CD4-positive, alpha-beta memory T cell (primary cell): Measurements from ENCODE around the gene SKI. TPM values are rescaled to one million over a fixed set of nuclear protein-coding genes. Genes with fewer than 3 reads are reported as not detected.

Experiments
- CTCF ChIA-PET: fragments of 350-600 bp; sonication (Branson Sonifier 250); formaldehyde crosslinking; loops from one replicate; lab custom pipeline; 2021; ENCODE audit warnings: inconsistent platforms; ENCODE audit not compliant: partially characterized antibody; lab: Charles Lee
- POLR2A ChIA-PET: fragments of 350-600 bp; sonication (Branson Sonifier 250); formaldehyde crosslinking; loops from one replicate; lab custom pipeline; 2021; ENCODE audit not compliant: partially characterized antibody; lab: Charles Lee
- DNase-seq, 5 donors: peaks; one replicate each; pipeline versions ENCODE4 v3.0.0 to v3.0.0-alpha.2; 2020 to 2022; ENCODE audit warnings: mixed read lengths in 1 of 5
- H3K27ac ChIP-seq: one replicate; pipeline ENCODE4 v1.7.0; 2013; ENCODE audit warnings: low read depth, low read length
- H3K27me3 ChIP-seq: 2 replicates; pipeline ENCODE4 v1.7.0; 2013; ENCODE audit warnings: mild to moderate bottlenecking, low read length, moderate library complexity; ENCODE audit not compliant: insufficient read depth
- H3K36me3 ChIP-seq: 2 replicates; pipeline ENCODE4 v1.7.0; 2013; ENCODE audit warnings: mild to moderate bottlenecking, low read length, moderate library complexity; ENCODE audit not compliant: insufficient read depth
- H3K4me1 ChIP-seq: 2 replicates; pipeline ENCODE4 v1.7.0; 2013; ENCODE audit warnings: mild to moderate bottlenecking, low read length, moderate library complexity; ENCODE audit not compliant: insufficient read depth
- H3K4me3 ChIP-seq, 2 donors: one replicate each; pipeline ENCODE4 v1.7.0; 2013; ENCODE audit warnings: low read length in 2 of 2, mild to moderate bottlenecking in 1 of 2
- H3K9me3 ChIP-seq, 2 donors: one replicate each; pipeline ENCODE4 v1.7.0; 2013; ENCODE audit warnings: low read length in 2 of 2, control low read depth in 1 of 2; ENCODE audit not compliant: control insufficient read depth in 1 of 2
- H3K27ac Mint-ChIP-seq, 7 donors: one replicate each; pipeline ENCODE4 v1.8.0; 2020 to 2021; ENCODE audit warnings: mixed read lengths in 7 of 7, mild to moderate bottlenecking in 6 of 7, inconsistent platforms in 3 of 7, moderate library complexity in 3 of 7
- H3K27me3 Mint-ChIP-seq, 2 donors: one replicate each; pipeline ENCODE4 v1.8.0; 2020 to 2021; ENCODE audit warnings: mixed read lengths in 2 of 2
- H3K36me3 Mint-ChIP-seq, 2 donors: one replicate each; pipeline ENCODE4 v1.8.0; 2020 to 2021; ENCODE audit warnings: mixed read lengths in 2 of 2, inconsistent platforms in 1 of 2, mild to moderate bottlenecking in 1 of 2
- H3K4me1 Mint-ChIP-seq, 4 donors: one replicate each; pipeline ENCODE4 v1.8.0; 2020 to 2021; ENCODE audit warnings: mixed read lengths in 4 of 4, mild to moderate bottlenecking in 1 of 4
- H3K4me3 Mint-ChIP-seq, 8 donors: one replicate each; pipeline ENCODE4 v1.8.0; 2020 to 2021; ENCODE audit warnings: mixed read lengths in 8 of 8, mild to moderate bottlenecking in 7 of 8, moderate library complexity in 6 of 8, inconsistent platforms in 3 of 8
- H3K9me3 Mint-ChIP-seq, 8 donors: one replicate each; pipeline ENCODE4 v1.8.0; 2020 to 2021; ENCODE audit warnings: mixed read lengths in 8 of 8, mild to moderate bottlenecking in 5 of 8, inconsistent platforms in 3 of 8, moderate library complexity in 1 of 8
- intact Hi-C: fragments of 100-400 bp; cut with micrococcal nuclease; formaldehyde crosslinking; loops from one replicate; pipeline ENCODE4 v1.15.1; 2023
- polyA plus RNA-seq, 2 donors: library from polyadenylated mRNA; unstranded; fragments of 300-500 nt; fragmentation: Illumina TruSeq; gene quantifications; one replicate each; pipeline ENCODE4 v1.2.3, GENCODE V29; 2021
- total RNA-seq, 2 experiments: library from RNA; stranded (reverse); gene quantifications; one replicate each; pipeline ENCODE4 v1.2.3, GENCODE V29; 2021

SKI gene
- total and polyA plus RNA-seq, 4 experiments from 2014 or later, result 0.08 to 104 (median 48.5) TPM

- Mint-ChIP-seq H3K27ac (peak overlapping the region; percentile 98 to 100 (median 99)), H3K4me1 (peaks cover 18 to 44% (median 30%) of the 10 kb centered on the region in 4 donors), H3K4me3 (peak overlapping the region; percentile 94 to 100 (median 98)), H3K9me3 (peaks cover 0 to 3% (median 0%) of the 10 kb centered on the region in 8 donors), H3K36me3 (peaks cover 0 to 33% of the 10 kb centered on the region in 2 donors), H3K27me3 (peaks cover 0 to 4% of the 10 kb centered on the region in 2 donors)
- DNase-seq, result peak; percentile 52 to 63 (median 60)
- H3K36me3 ChIP-seq, result no peaks in the 10 kb centered on the region
- H3K4me3 ChIP-seq, result peak overlapping the region; percentile 90 to 97
- H3K9me3 ChIP-seq, result no peaks in the 10 kb centered on the region
- peaks cover 37% of the 10 kb centered on the region for H3K4me1 ChIP-seq
- ChIA-PET POLR2A (interaction anchor here (0.6 to 16.3 kb wide), 21 partner anchors 10 to 356 kb away, joined by 3 to 454 read pairs (median 4); partner anchors contain the start of genes FAAP20, MORN1, RER1 and TNFRSF14), CTCF (interaction anchor here (0.6 to 2.0 kb wide), 10 partner anchors 12 to 81 kb away, joined by 3 to 14 read pairs (median 4); partner anchors contain the start of gene FAAP20)
- intact Hi-C loops, result no loop called here
- peak overlapping the region; percentile 84 for H3K27ac ChIP-seq
- H3K27me3 ChIP-seq, result no peaks in the 10 kb centered on the region
Measured at GRCh38 chr1:2229037-2229864, 1.1 kb downstream of the SKI start.

- Histone ChIP-seq H3K9me3 (no peaks in the 10 kb centered on the region), H3K27me3 (no peaks in the 10 kb centered on the region), H3K4me3 (peak overlapping the region; percentile 90 to 97), H3K4me1 (peaks cover 45% of the 10 kb centered on the region), H3K27ac (peak overlapping the region; percentile 84), H3K36me3 (no peaks in the 10 kb centered on the region)
- POLR2A ChIA-PET, result interaction anchor here (0.7 to 16.3 kb wide), 15 partner anchors 9 to 348 kb away, joined by 3 to 454 read pairs (median 50); partner anchors contain the start of genes FAAP20, MORN1, RER1 and TNFRSF14
- Mint-ChIP-seq H3K4me1 (peaks cover 22 to 52% (median 34%) of the 10 kb centered on the region in 4 donors), H3K4me3 (peak overlapping the region; percentile 94 to 100 (median 98)), H3K27ac (peak overlapping the region; percentile 98 to 100 (median 99)), H3K27me3 (peaks cover 0 to 4% of the 10 kb centered on the region in 2 donors), H3K9me3 (peaks cover 0 to 3% (median 0%) of the 10 kb centered on the region in 8 donors), H3K36me3 (peaks cover 0 to 38% of the 10 kb centered on the region in 2 donors)
- CTCF ChIA-PET, result interaction anchor here (0.9 to 6.0 kb wide), 9 partner anchors 22 to 85 kb away, joined by 3 to 40 read pairs (median 4); partner anchors contain the start of gene FAAP20
- DNase-seq, result peak in 2 of 5 donors; percentile 31 to 44
- intact Hi-C loops, result loop anchor here (2.0 kb wide), 3 partner anchors 25 to 81 kb away; no protein-coding TSS in a partner anchor
Measured at GRCh38 chr1:2229911-2230731, 2.0 kb downstream of the SKI start.

GRCh38 chr1:2230781-2231531, 2.8 kb downstream of the SKI start:
- intact Hi-C loops, result loop anchor here (2.0 kb wide), 3 partner anchors 26 to 80 kb away; no protein-coding TSS in a partner anchor
- peak overlapping the region; percentile 90 to 97 for H3K4me3 ChIP-seq
- H3K27me3 Mint-ChIP-seq, result peaks cover 0 to 4% of the 10 kb centered on the region in 2 donors
- peaks cover 54% of the 10 kb centered on the region for H3K4me1 ChIP-seq
- H3K4me3 Mint-ChIP-seq, result peak overlapping the region; percentile 94 to 100 (median 98)
- H3K27ac Mint-ChIP-seq, result peak overlapping the region; percentile 98 to 100 (median 99)
- POLR2A ChIA-PET, result interaction anchor here (0.8 to 16.3 kb wide), 22 partner anchors 8 to 354 kb away, joined by 3 to 454 read pairs (median 6); partner anchors contain the start of genes FAAP20, MORN1, PANK4 and RER1
- DNase-seq, result peak; percentile 69 to 86 (median 78)
- peaks cover 0 to 43% of the 10 kb centered on the region in 2 donors for H3K36me3 Mint-ChIP-seq
- no peaks in the 10 kb centered on the region for H3K36me3 ChIP-seq
- H3K9me3 ChIP-seq, result no peaks in the 10 kb centered on the region
- H3K9me3 Mint-ChIP-seq, result peaks cover 0 to 3% (median 0%) of the 10 kb centered on the region in 8 donors
- H3K4me1 Mint-ChIP-seq, result peaks cover 28 to 61% (median 42%) of the 10 kb centered on the region in 4 donors
- H3K27ac ChIP-seq, result peak overlapping the region; percentile 84
- H3K27me3 ChIP-seq, result no peaks in the 10 kb centered on the region
- CTCF ChIA-PET, result interaction anchor here (1.0 to 6.0 kb wide), 7 partner anchors 21 to 85 kb away, joined by 3 to 40 read pairs (median 7); partner anchors contain the start of gene FAAP20

DNA sequence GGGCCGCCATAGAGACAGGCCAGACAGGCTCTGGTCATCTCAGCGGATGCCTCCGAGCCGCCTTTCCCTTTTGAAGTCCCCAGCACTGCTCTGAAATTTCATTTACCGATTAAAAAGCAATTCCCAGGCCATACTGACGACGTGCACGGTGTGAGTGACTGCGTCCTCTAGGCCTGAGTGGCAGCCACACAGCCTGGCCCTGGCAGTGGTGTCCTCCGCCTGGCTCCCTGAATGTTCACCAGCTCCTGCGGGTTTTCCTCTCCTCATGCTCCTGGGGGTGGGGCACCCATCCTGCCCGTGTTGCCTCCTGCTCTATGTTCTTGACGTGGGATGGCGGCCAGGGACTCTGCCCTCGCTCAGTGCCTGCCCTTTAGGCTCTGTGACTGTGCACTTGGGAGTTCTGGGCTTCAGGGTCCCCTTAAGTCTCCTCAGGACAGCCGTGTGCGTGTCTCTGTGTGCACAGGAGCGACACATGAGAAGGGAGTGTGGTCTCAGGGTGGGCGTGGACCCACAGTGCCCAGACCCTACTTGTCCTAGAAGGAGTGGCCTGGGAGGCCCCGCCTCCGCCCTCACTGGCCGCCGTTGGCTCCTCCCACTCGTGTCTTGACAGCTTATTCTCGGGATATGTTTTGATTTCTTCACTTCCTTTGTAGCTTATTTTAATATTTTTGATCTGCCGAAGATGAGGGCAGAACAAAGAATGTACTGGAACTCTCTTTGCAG, 3.6 kb downstream of the SKI start:
- no peaks in the 10 kb centered on the region for H3K27me3 ChIP-seq
- H3K4me3 ChIP-seq, result peak overlapping the region; percentile 90 to 97
- POLR2A ChIA-PET, result interaction anchor here (0.8 to 16.3 kb wide), 22 partner anchors 7 to 354 kb away, joined by 3 to 454 read pairs (median 6); partner anchors contain the start of genes FAAP20, MORN1, PANK4 and RER1
- CTCF ChIA-PET, result interaction anchor here (0.7 to 6.0 kb wide), 7 partner anchors 24 to 84 kb away, joined by 3 to 40 read pairs (median 7); partner anchors contain the start of gene FAAP20
- H3K4me3 Mint-ChIP-seq, result peak overlapping the region; percentile 94 to 100 (median 98)
- peak overlapping the region; percentile 84 for H3K27ac ChIP-seq
- DNase-seq, result peak; percentile 76 to 91 (median 80)
- peaks cover 33 to 63% (median 44%) of the 10 kb centered on the region in 4 donors for H3K4me1 Mint-ChIP-seq
- H3K36me3 ChIP-seq, result no peaks in the 10 kb centered on the region
- peaks cover 0 to 4% of the 10 kb centered on the region in 2 donors for H3K27me3 Mint-ChIP-seq
- peaks cover 0 to 46% of the 10 kb centered on the region in 2 donors for H3K36me3 Mint-ChIP-seq
- intact Hi-C loops, result loop anchor here (2.0 kb wide), 3 partner anchors 27 to 79 kb away; no protein-coding TSS in a partner anchor
- H3K27ac Mint-ChIP-seq, result peak overlapping the region; percentile 98 to 100 (median 99)
- peaks cover 0 to 3% (median 0%) of the 10 kb centered on the region in 8 donors for H3K9me3 Mint-ChIP-seq
- H3K9me3 ChIP-seq, result no peaks in the 10 kb centered on the region
- H3K4me1 ChIP-seq, result peaks cover 58% of the 10 kb centered on the region

GRCh38 chr1:2232255-2232915, 4.3 kb downstream of the SKI start:
- Mint-ChIP-seq H3K27me3 (peaks cover 0 to 4% of the 10 kb centered on the region in 2 donors), H3K36me3 (peaks cover 0 to 51% of the 10 kb centered on the region in 2 donors), H3K4me1 (peaks cover 39 to 70% (median 50%) of the 10 kb centered on the region in 4 donors), H3K9me3 (peaks cover 0 to 3% (median 0%) of the 10 kb centered on the region in 8 donors), H3K4me3 (peak overlapping the region; percentile 94 to 100 (median 98)), H3K27ac (peak overlapping the region; percentile 98 to 100 (median 99))
- DNase-seq, result peak in 1 of 5 donors; percentile 58
- no peaks in the 10 kb centered on the region for H3K27me3 ChIP-seq
- H3K4me3 ChIP-seq, result peak overlapping the region; percentile 90 to 97
- intact Hi-C loops, result no loop called here
- no peaks in the 10 kb centered on the region for H3K36me3 ChIP-seq
- peak overlapping the region; percentile 84 for H3K27ac ChIP-seq
- ChIA-PET CTCF (interaction anchor here (0.7 to 6.0 kb wide), 5 partner anchors 9 to 79 kb away, joined by 3 to 40 read pairs (median 5); partner anchors contain the start of gene FAAP20), POLR2A (interaction anchor here (1.0 to 16.3 kb wide), 23 partner anchors 7 to 353 kb away, joined by 3 to 454 read pairs (median 6); partner anchors contain the start of genes FAAP20, MORN1, PANK4 and RER1)
- H3K9me3 ChIP-seq, result no peaks in the 10 kb centered on the region
- H3K4me1 ChIP-seq, result peaks cover 63% of the 10 kb centered on the region
